ENCODE measurements around the gene CST9. TPM values are rescaled to one million over a fixed set of nuclear protein-coding genes. Genes with fewer than 3 reads are reported as not detected.

Gene CST9
- total and polyA plus RNA-seq, 9 of the 15 experiments (the other 6 are each of a cell fraction or from before 2014, with no cell fraction given), result not detected

DNA sequence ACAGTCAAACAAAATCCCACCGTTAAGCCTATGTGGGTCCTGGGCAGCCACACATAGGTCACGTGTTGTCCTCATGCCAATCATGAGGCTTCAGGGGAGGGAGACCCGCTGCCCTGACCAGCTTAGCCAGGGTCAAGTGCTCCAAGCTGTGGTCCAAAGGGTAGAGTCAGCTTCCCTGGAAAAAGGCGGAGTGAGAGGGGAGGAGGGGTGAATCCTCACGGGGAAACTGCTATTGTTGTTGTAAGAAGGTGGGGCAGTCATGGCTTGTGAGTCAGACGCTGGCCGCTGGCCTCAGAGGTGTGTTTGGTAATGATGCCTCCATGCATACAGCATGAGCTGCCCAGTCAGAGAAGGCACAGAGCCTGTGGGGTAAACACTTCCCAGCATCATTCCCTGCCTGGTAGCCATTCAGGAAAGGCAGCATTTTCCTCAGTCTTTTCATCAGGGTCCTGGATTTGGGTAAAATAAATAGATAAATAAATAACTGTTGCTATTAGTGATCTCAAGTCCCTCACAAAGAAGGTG is 23.4 kb upstream of the CST9 start:
- no peaks in the 10 kb centered on the region for H3K27me3 ChIP-seq (ENCODE audit: control insufficient read depth in 2 of 2, insufficient read depth in 2 of 2, low read length in 2 of 2)
- ATAC-seq (no peak), DNase-seq (ENCODE audit: extremely low read depth in 1 of 4, low spot score in 3 of 4) (peak in 1 of 4 experiments; percentile 13), FAIRE-seq (no peak)
- no peaks in the 10 kb centered on the region for H4K20me1 ChIP-seq (replicated peaks; ENCODE audit: control insufficient read depth, insufficient read depth, low read length)
- ChIA-PET POLR2A (interaction anchor here (1.6 kb wide), 1 partner anchor 8 kb away, joined by 7 read pairs; no protein-coding TSS in a partner anchor), CTCF (ENCODE audit: low intra/inter-chr PET ratio) (no interaction called here)
- H2AFZ ChIP-seq (ENCODE audit: low read depth, low read length), result peak overlapping the region; percentile 66; the same call in 1 of the 2 replicates
- intact Hi-C loops (cut with micrococcal nuclease), result no loop called here
- H3K9me1 ChIP-seq (ENCODE audit: control insufficient read depth, insufficient read depth, low read length), result no peaks in the 10 kb centered on the region
- H3K27ac ChIP-seq (ENCODE audit: extremely low read depth, low read depth, low read length), result no peak overlapping the region
- TF ChIP-seq TFE3 (CRISPR knock-in tag; IDR thresholded peaks at IDR 0.05) (peak; percentile 27; the same call in 1 of the 2 replicates), USF1 (CRISPR knock-in tag; IDR thresholded peaks at IDR 0.05) (peak; percentile 67), EHMT2 (IDR thresholded peaks at IDR 0.05) (no peak), RAD51 (IDR thresholded peaks at IDR 0.05; ENCODE audit: borderline replicate concordance, low read depth) (peak; percentile 18; the same call in 1 of the 2 replicates), HEY1 (CRISPR knock-in tag; IDR thresholded peaks at IDR 0.05; ENCODE audit: borderline replicate concordance) (no peak), ZNF282 (CRISPR knock-in tag; IDR thresholded peaks at IDR 0.05) (no peak), MYNN (IDR thresholded peaks at IDR 0.05) (no peak), MYNN (CRISPR knock-in tag; IDR thresholded peaks at IDR 0.05) (no peak), USF2 (CRISPR knock-in tag; IDR thresholded peaks at IDR 0.05) (peak; percentile 41; the same call in 1 of the 2 replicates)
- H3K36me3 ChIP-seq (ENCODE audit: control insufficient read depth, insufficient read depth, low read length), result peaks cover 10% of the 10 kb centered on the region; the same call in 1 of the 3 replicates
- no peak overlapping the region; a peak in 1 of 4 replicates for H3K9ac ChIP-seq (ENCODE audit: insufficient read depth in 1 of 2, low read depth in 2 of 2, low read length in 2 of 2)
- no TSS peak for BruUV-seq (replicated peaks)
- H3K4me3 ChIP-seq, result no peak overlapping the region
- peaks cover 2 to 17% of the 10 kb centered on the region in 2 experiments; a peak in 2 of 5 replicates for H3K4me1 ChIP-seq (replicated peaks in 1 of 2; ENCODE audit: control insufficient read depth in 2 of 2, insufficient read depth in 2 of 2, low read length in 2 of 2)
- H3K4me2 ChIP-seq (ENCODE audit: insufficient read depth, low read length), result peak overlapping the region; percentile 46; the same call in 1 of the 2 replicates
- 14% methylated on average over 5 of the region's 7 CpGs for WGBS (ENCODE audit: insufficient coverage, low coverage, missing lambda C conversion rate)
- in situ Hi-C loops (cut with MboI), result no loop called here
- H3K9me3 ChIP-seq (replicated peaks; ENCODE audit: control insufficient read depth, insufficient read depth, low read depth, low read length), result no peaks in the 10 kb centered on the region
- H3K79me2 ChIP-seq (ENCODE audit: control insufficient read depth, insufficient read depth, low read length), result no peaks in the 10 kb centered on the region
